Endothelial cell of umbilical vein (primary cell): ENCODE measurements around the gene MED7. TPM values are rescaled to one million over a fixed set of nuclear protein-coding genes. Genes with fewer than 3 reads are reported as not detected.

ENCODE experiments used
- BruUV-seq: library from RNA; stranded (reverse); fragments of 400-500 nt; replicated peaks from 2 replicates; lab custom pipeline; 2021; lab: Mats Ljungman, UMichigan
- CTCF ChIA-PET: fragments of 300-600, 350-600 bp; sonication (Branson Sonifier 250); formaldehyde crosslinking; loops from one replicate; lab custom pipeline; 2021; ENCODE audit warnings: antibody characterized with exemption, inconsistent platforms; lab: Charles Lee
- POLR2A ChIA-PET: fragments of 300-600, 350-600 bp; sonication (Branson Sonifier 250); formaldehyde crosslinking; loops from one replicate; lab custom pipeline; 2021; ENCODE audit warnings: antibody characterized with exemption, inconsistent platforms; lab: Charles Lee
- DNase-seq: peaks from one replicate; pipeline ENCODE4 v3.0.0-alpha.2; 2011; ENCODE audit warnings: low read depth, low spot score
- FAIRE-seq: peaks from 2 replicates; lab custom pipeline; 2011; peaks lifted over from hg19 to GRCh38; lab: Jason Lieb, UNC
- H2AFZ ChIP-seq: 2 replicates; pipeline ENCODE4 v1.6.0; 2012; ENCODE audit warnings: low read depth, low read length, control low read depth, inconsistent platforms
- H3K27ac ChIP-seq: 2 replicates; pipeline ENCODE4 v1.5.1; 2011; ENCODE audit warnings: low read depth, mild to moderate bottlenecking, control low read depth, low read length, moderate library complexity; ENCODE audit not compliant: insufficient read depth
- H3K27me3 ChIP-seq, 2 experiments: 2 replicates each; pipeline versions ENCODE4 v1.6.0 to v1.6.1; 2011; ENCODE audit warnings: low read length in 2 of 2, mixed read lengths in 1 of 2; ENCODE audit not compliant: control insufficient read depth in 2 of 2, insufficient read depth in 2 of 2
- H3K36me3 ChIP-seq, 2 experiments: 2 replicates in 1 of 2; 3 replicates in 1 of 2; pipeline ENCODE4 v1.5.1; 2011; ENCODE audit warnings: low read length in 2 of 2, mild to moderate bottlenecking in 1 of 2, moderate library complexity in 1 of 2; ENCODE audit not compliant: control insufficient read depth in 2 of 2, insufficient read depth in 2 of 2; ENCODE audit errors: extremely low read depth in 1 of 2
- H3K4me1 ChIP-seq: 3 replicates; pipeline ENCODE4 v1.5.1; 2011; ENCODE audit warnings: mild to moderate bottlenecking, low read length; ENCODE audit not compliant: control insufficient read depth, insufficient read depth; ENCODE audit errors: extremely low read depth
- H3K4me2 ChIP-seq: 2 replicates; pipeline ENCODE4 v1.6.1; 2011; ENCODE audit warnings: low read length, control low read depth, mixed read lengths; ENCODE audit not compliant: insufficient read depth
- H3K4me3 ChIP-seq, 3 experiments: fragments of 200-600 bp in 1 of 3; sonication (generic), shearing (Covaris generic) in 1 of 3; replicated peaks in 1 of 3; 2 replicates each; pipeline ENCODE4 v1.5.1; 2011 to 2016; ENCODE audit warnings: control low read depth in 3 of 3, low read length in 3 of 3, mild to moderate bottlenecking in 2 of 3, inconsistent platforms in 1 of 3, low read depth in 1 of 3, moderate library complexity in 1 of 3; ENCODE audit not compliant: insufficient read depth in 1 of 3
- H3K79me2 ChIP-seq: 2 replicates; pipeline ENCODE4 v1.6.0; 2012; ENCODE audit warnings: low read length, inconsistent platforms; ENCODE audit not compliant: control insufficient read depth, insufficient read depth
- H3K9ac ChIP-seq: replicated peaks from 2 replicates; pipeline ENCODE3; 2011; ENCODE audit warnings: low read length, control low read depth; ENCODE audit not compliant: insufficient read depth; ENCODE audit errors: extremely low read depth
- H3K9me1 ChIP-seq: replicated peaks from 3 replicates; pipeline ENCODE4 v1.6.0; 2011; ENCODE audit warnings: mild to moderate bottlenecking, low read length; ENCODE audit not compliant: control insufficient read depth, insufficient read depth; ENCODE audit errors: extremely low read depth
- H3K9me3 ChIP-seq: replicated peaks from 2 replicates; pipeline ENCODE4 v1.5.1; 2012; ENCODE audit warnings: low read length, inconsistent platforms; ENCODE audit not compliant: control insufficient read depth, insufficient read depth
- H4K20me1 ChIP-seq: replicated peaks from 2 replicates; pipeline ENCODE3; 2011; ENCODE audit warnings: mild to moderate bottlenecking, low read length; ENCODE audit not compliant: control insufficient read depth, insufficient read depth; ENCODE audit errors: extremely low read depth
- CTCF ChIP-seq, 2 donors: IDR thresholded peaks; 1 replicate in 1 of 2; 2 replicates in 1 of 2; pipeline ENCODE4 v1.5.1; 2011; ENCODE audit warnings: low read length in 2 of 2, mild to moderate bottlenecking in 2 of 2, moderate library complexity in 2 of 2, control low read depth in 1 of 2, inconsistent platforms in 1 of 2, low read depth in 1 of 2; ENCODE audit not compliant: insufficient read depth in 1 of 2; ENCODE audit errors: extremely low read depth in 1 of 2
- EZH2 ChIP-seq: IDR thresholded peaks from 2 replicates; pipeline ENCODE4 v1.6.1; 2012; ENCODE audit warnings: borderline replicate concordance, low read depth, mild to moderate bottlenecking, moderate library complexity, low read length, inconsistent platforms; ENCODE audit not compliant: severe bottlenecking
- FOS ChIP-seq: IDR thresholded peaks from 2 replicates; pipeline ENCODE4 v1.6.1; 2011; ENCODE audit warnings: mild to moderate bottlenecking, low read length, moderate library complexity, borderline replicate concordance; ENCODE audit not compliant: insufficient read depth
- JUN ChIP-seq: IDR thresholded peaks from 2 replicates; pipeline ENCODE4 v1.6.1; 2011; ENCODE audit warnings: borderline replicate concordance, low read depth; ENCODE audit not compliant: insufficient read length, insufficient read depth
- MAX ChIP-seq: IDR thresholded peaks from 2 replicates; pipeline ENCODE4 v1.6.1; 2011; ENCODE audit not compliant: insufficient read depth, insufficient read length
- MYC ChIP-seq: IDR thresholded peaks from one replicate; pipeline ENCODE4 v1.6.1; 2011; ENCODE audit warnings: mild to moderate bottlenecking, low read depth, low read length
- POLR2A ChIP-seq: IDR thresholded peaks from 2 replicates; pipeline ENCODE4 v1.6.1; 2012; ENCODE audit warnings: low read depth, mild to moderate bottlenecking, control low read depth, low read length
- POLR2AphosphoS5 ChIP-seq: IDR thresholded peaks from 2 replicates; pipeline ENCODE4 v1.6.1; 2012; ENCODE audit warnings: low read depth, mild to moderate bottlenecking, control low read depth, low read length, moderate library complexity; ENCODE audit not compliant: insufficient read depth
- dilution Hi-C: fragments of 300-500 bp; cut with MboI; formaldehyde crosslinking; loops from one replicate; pipeline ENCODE4 v1.15.0; 2019; ENCODE audit warnings: low sequenced_read_pairs; ENCODE audit not compliant: extremely low pct_ligation_motif_present
- intact Hi-C: fragments of 100-400 bp; cut with micrococcal nuclease; formaldehyde crosslinking; loops from one replicate; pipeline ENCODE4 v1.10.0; 2022
- polyA plus RNA-seq, 4 experiments: library from polyadenylated mRNA; depleted of rRNA in 3 of 4; stranded (reverse) in 3 of 4; unstranded in 1 of 4; fragments of >200 nt; gene quantifications; 2 replicates each; pipeline versions ENCODE4 v1.2.1 to v1.2.3, GENCODE V29; 2011 to 2012; ENCODE audit warnings: missing spikeins in 1 of 4
- total RNA-seq: library from RNA; stranded (reverse); gene quantifications from 2 replicates; pipeline ENCODE4 v1.2.3, GENCODE V29; 2021

The MED7 gene
- total and polyA plus RNA-seq, 2 donors (not counting 3 experiments of a cell fraction or from before 2014, with no cell fraction given), result 4.3 to 9.2 TPM

GRCh38 chr5:157108976-157109375 is 33.7 kb downstream of the MED7 start, which contains the start of gene HAVCR2:
HAVCR2 (minus strand) TSS chr5:157109044; CDS start chr5:157108983, 61 bp downstream.
- no peaks in the 10 kb centered on the region for H3K4me1 ChIP-seq
- no peak within 1 kb of the TSS for H2AFZ ChIP-seq
- H4K20me1 ChIP-seq, result no peaks in the 10 kb centered on the region
- no peak within 1 kb of the TSS for H3K9ac ChIP-seq
- TF ChIP-seq POLR2AphosphoS5 (no peak), JUN (no peak), MYC (no peak)
- no peak within 1 kb of the TSS for H3K4me2 ChIP-seq
- ChIA-PET POLR2A (no interaction called here), CTCF (no interaction called here)
- no peaks in the 10 kb centered on the region for H3K9me3 ChIP-seq
- H3K36me3 ChIP-seq, result no peaks in the 10 kb centered on the region
- no peak within 1 kb of the TSS for H3K27ac ChIP-seq
- H3K79me2 ChIP-seq, result no peaks in the 10 kb centered on the region
- DNase-seq, result no peak
- no peaks in the 10 kb centered on the region for H3K27me3 ChIP-seq
- H3K4me3 ChIP-seq, result no peak within 1 kb of the TSS
- no peak for FAIRE-seq
- no peaks in the 10 kb centered on the region for H3K9me1 ChIP-seq
- no TSS peak for BruUV-seq
- intact Hi-C loops, result no loop called here
- dilution Hi-C loops, result no loop called here

- DNase-seq (no peak), FAIRE-seq (no peak)
- CTCF ChIA-PET, result no interaction called here
- Histone ChIP-seq H3K27ac (no peak overlapping the region), H4K20me1 (no peaks in the 10 kb centered on the region), H3K79me2 (no peaks in the 10 kb centered on the region), H3K4me1 (no peaks in the 10 kb centered on the region), H3K9me1 (no peaks in the 10 kb centered on the region), H2AFZ (no peak overlapping the region), H3K9me3 (peaks cover 1% of the 10 kb centered on the region), H3K4me3 (no peak overlapping the region), H3K27me3 (no peaks in the 10 kb centered on the region), H3K9ac (no peak overlapping the region), H3K36me3 (no peaks in the 10 kb centered on the region), H3K4me2 (no peak overlapping the region)
- no TSS peak for BruUV-seq
- dilution Hi-C loops (no loop called here), intact Hi-C loops (no loop called here)
- POLR2A ChIA-PET, result no interaction called here
- TF ChIP-seq EZH2 (no peak), CTCF (IDR thresholded peaks at IDR 0.05; ENCODE audit: extremely low read depth in 1 of 2, insufficient read depth in 1 of 2, low read depth in 1 of 2, low read length in 2 of 2) (no peak), MAX (no peak), FOS (no peak), POLR2A (no peak)
These were observed 35.2 kb downstream of the MED7 start for GRCh38 chr5:157107508-157107907.
